Endothelial cell of umbilical vein (primary cell): ENCODE data around the gene SERPINB3. TPM values are rescaled to one million over a fixed set of nuclear protein-coding genes. Genes with fewer than 3 reads are reported as not detected.

ENCODE experiments used
- BruUV-seq: library from RNA; stranded (reverse); fragments of 400-500 nt; replicated peaks from 2 replicates; lab custom pipeline; 2021; lab: Mats Ljungman, UMichigan
- CTCF ChIA-PET: fragments of 300-600, 350-600 bp; sonication (Branson Sonifier 250); formaldehyde crosslinking; loops from one replicate; lab custom pipeline; 2021; ENCODE audit warnings: antibody characterized with exemption, inconsistent platforms; lab: Charles Lee
- POLR2A ChIA-PET: fragments of 300-600, 350-600 bp; sonication (Branson Sonifier 250); formaldehyde crosslinking; loops from one replicate; lab custom pipeline; 2021; ENCODE audit warnings: antibody characterized with exemption, inconsistent platforms; lab: Charles Lee
- DNase-seq: peaks from one replicate; pipeline ENCODE4 v3.0.0-alpha.2; 2011; ENCODE audit warnings: low read depth, low spot score
- FAIRE-seq: peaks from 2 replicates; lab custom pipeline; 2011; peaks lifted over from hg19 to GRCh38; lab: Jason Lieb, UNC
- H2AFZ ChIP-seq: 2 replicates; pipeline ENCODE4 v1.6.0; 2012; ENCODE audit warnings: low read depth, low read length, control low read depth, inconsistent platforms
- H3K27ac ChIP-seq: 2 replicates; pipeline ENCODE4 v1.5.1; 2011; ENCODE audit warnings: low read depth, mild to moderate bottlenecking, control low read depth, low read length, moderate library complexity; ENCODE audit not compliant: insufficient read depth
- H3K27me3 ChIP-seq, 2 experiments: 2 replicates each; pipeline versions ENCODE4 v1.6.0 to v1.6.1; 2011; ENCODE audit warnings: low read length in 2 of 2, mixed read lengths in 1 of 2; ENCODE audit not compliant: control insufficient read depth in 2 of 2, insufficient read depth in 2 of 2
- H3K36me3 ChIP-seq, 2 experiments: 2 replicates in 1 of 2; 3 replicates in 1 of 2; pipeline ENCODE4 v1.5.1; 2011; ENCODE audit warnings: low read length in 2 of 2, mild to moderate bottlenecking in 1 of 2, moderate library complexity in 1 of 2; ENCODE audit not compliant: control insufficient read depth in 2 of 2, insufficient read depth in 2 of 2; ENCODE audit errors: extremely low read depth in 1 of 2
- H3K4me1 ChIP-seq: 3 replicates; pipeline ENCODE4 v1.5.1; 2011; ENCODE audit warnings: mild to moderate bottlenecking, low read length; ENCODE audit not compliant: control insufficient read depth, insufficient read depth; ENCODE audit errors: extremely low read depth
- H3K4me2 ChIP-seq: 2 replicates; pipeline ENCODE4 v1.6.1; 2011; ENCODE audit warnings: low read length, control low read depth, mixed read lengths; ENCODE audit not compliant: insufficient read depth
- H3K4me3 ChIP-seq, 3 experiments: fragments of 200-600 bp in 1 of 3; sonication (generic), shearing (Covaris generic) in 1 of 3; replicated peaks in 1 of 3; 2 replicates each; pipeline ENCODE4 v1.5.1; 2011 to 2016; ENCODE audit warnings: control low read depth in 3 of 3, low read length in 3 of 3, mild to moderate bottlenecking in 2 of 3, inconsistent platforms in 1 of 3, low read depth in 1 of 3, moderate library complexity in 1 of 3; ENCODE audit not compliant: insufficient read depth in 1 of 3
- H3K79me2 ChIP-seq: 2 replicates; pipeline ENCODE4 v1.6.0; 2012; ENCODE audit warnings: low read length, inconsistent platforms; ENCODE audit not compliant: control insufficient read depth, insufficient read depth
- H3K9ac ChIP-seq: replicated peaks from 2 replicates; pipeline ENCODE3; 2011; ENCODE audit warnings: low read length, control low read depth; ENCODE audit not compliant: insufficient read depth; ENCODE audit errors: extremely low read depth
- H3K9me1 ChIP-seq: replicated peaks from 3 replicates; pipeline ENCODE4 v1.6.0; 2011; ENCODE audit warnings: mild to moderate bottlenecking, low read length; ENCODE audit not compliant: control insufficient read depth, insufficient read depth; ENCODE audit errors: extremely low read depth
- H3K9me3 ChIP-seq: replicated peaks from 2 replicates; pipeline ENCODE4 v1.5.1; 2012; ENCODE audit warnings: low read length, inconsistent platforms; ENCODE audit not compliant: control insufficient read depth, insufficient read depth
- H4K20me1 ChIP-seq: replicated peaks from 2 replicates; pipeline ENCODE3; 2011; ENCODE audit warnings: mild to moderate bottlenecking, low read length; ENCODE audit not compliant: control insufficient read depth, insufficient read depth; ENCODE audit errors: extremely low read depth
- EZH2 ChIP-seq: IDR thresholded peaks from 2 replicates; pipeline ENCODE4 v1.6.1; 2012; ENCODE audit warnings: borderline replicate concordance, low read depth, mild to moderate bottlenecking, moderate library complexity, low read length, inconsistent platforms; ENCODE audit not compliant: severe bottlenecking
- FOS ChIP-seq: IDR thresholded peaks from 2 replicates; pipeline ENCODE4 v1.6.1; 2011; ENCODE audit warnings: mild to moderate bottlenecking, low read length, moderate library complexity, borderline replicate concordance; ENCODE audit not compliant: insufficient read depth
- GATA2 ChIP-seq: IDR thresholded peaks from 2 replicates; pipeline ENCODE4 v1.7.0; 2011; ENCODE audit warnings: low read depth, mild to moderate bottlenecking, moderate library complexity, mixed read lengths, low read length; ENCODE audit not compliant: insufficient read length, insufficient read depth
- JUN ChIP-seq: IDR thresholded peaks from 2 replicates; pipeline ENCODE4 v1.6.1; 2011; ENCODE audit warnings: borderline replicate concordance, low read depth; ENCODE audit not compliant: insufficient read length, insufficient read depth
- MYC ChIP-seq: IDR thresholded peaks from one replicate; pipeline ENCODE4 v1.6.1; 2011; ENCODE audit warnings: mild to moderate bottlenecking, low read depth, low read length
- POLR2A ChIP-seq: IDR thresholded peaks from 2 replicates; pipeline ENCODE4 v1.6.1; 2012; ENCODE audit warnings: low read depth, mild to moderate bottlenecking, control low read depth, low read length
- POLR2AphosphoS5 ChIP-seq: IDR thresholded peaks from 2 replicates; pipeline ENCODE4 v1.6.1; 2012; ENCODE audit warnings: low read depth, mild to moderate bottlenecking, control low read depth, low read length, moderate library complexity; ENCODE audit not compliant: insufficient read depth
- dilution Hi-C: fragments of 300-500 bp; cut with MboI; formaldehyde crosslinking; loops from one replicate; pipeline ENCODE4 v1.15.0; 2019; ENCODE audit warnings: low sequenced_read_pairs; ENCODE audit not compliant: extremely low pct_ligation_motif_present
- intact Hi-C: fragments of 100-400 bp; cut with micrococcal nuclease; formaldehyde crosslinking; loops from one replicate; pipeline ENCODE4 v1.10.0; 2022
- polyA plus RNA-seq, 4 experiments: library from polyadenylated mRNA; depleted of rRNA in 3 of 4; stranded (reverse) in 3 of 4; unstranded in 1 of 4; fragments of >200 nt; gene quantifications; 2 replicates each; pipeline versions ENCODE4 v1.2.1 to v1.2.3, GENCODE V29; 2011 to 2012; ENCODE audit warnings: missing spikeins in 1 of 4
- total RNA-seq: library from RNA; stranded (reverse); gene quantifications from 2 replicates; pipeline ENCODE4 v1.2.3, GENCODE V29; 2021
- TF ChIP-seq, protein P1 (sequence below), 2 donors: IDR thresholded peaks; 1 replicate in 1 of 2; 2 replicates in 1 of 2; pipeline ENCODE4 v1.5.1; 2011; ENCODE audit warnings: low read length in 2 of 2, mild to moderate bottlenecking in 2 of 2, moderate library complexity in 2 of 2, control low read depth in 1 of 2, inconsistent platforms in 1 of 2, low read depth in 1 of 2; ENCODE audit not compliant: insufficient read depth in 1 of 2; ENCODE audit errors: extremely low read depth in 1 of 2
- TF ChIP-seq, protein P2 (sequence below): IDR thresholded peaks from 2 replicates; pipeline ENCODE4 v1.6.1; 2011; ENCODE audit not compliant: insufficient read depth, insufficient read length

SERPINB3 gene
- total and polyA plus RNA-seq, 2 donors (not counting 3 experiments of a cell fraction or from before 2014, with no cell fraction given), result not detected

DNA sequence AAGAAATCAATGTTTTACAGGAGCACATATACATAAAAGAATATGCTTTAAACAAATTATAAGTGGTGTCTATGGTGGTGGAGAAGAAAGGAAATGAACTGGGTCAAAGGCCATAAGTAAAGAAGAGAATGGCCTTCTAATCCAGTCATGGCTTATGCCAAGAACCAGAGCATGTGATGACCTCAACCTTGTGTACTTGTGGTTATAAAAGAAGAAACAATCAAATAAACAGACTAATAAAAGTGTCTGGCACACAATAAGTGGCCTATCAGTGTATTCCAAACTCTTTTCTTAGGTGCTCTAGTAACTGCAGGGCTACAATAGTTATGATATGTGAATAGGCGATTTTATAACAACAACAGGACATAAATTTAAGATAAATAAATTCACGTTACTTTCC is 43.7 kb upstream of the SERPINB3 start:
- H4K20me1 ChIP-seq, result no peaks in the 10 kb centered on the region
- H3K9ac ChIP-seq, result no peak overlapping the region
- no peak overlapping the region for H3K4me2 ChIP-seq
- no peak for TF ChIP-seq EZH2
- no peak for TF ChIP-seq JUN
- no peak for TF ChIP-seq FOS
- TF ChIP-seq, protein P1, sequence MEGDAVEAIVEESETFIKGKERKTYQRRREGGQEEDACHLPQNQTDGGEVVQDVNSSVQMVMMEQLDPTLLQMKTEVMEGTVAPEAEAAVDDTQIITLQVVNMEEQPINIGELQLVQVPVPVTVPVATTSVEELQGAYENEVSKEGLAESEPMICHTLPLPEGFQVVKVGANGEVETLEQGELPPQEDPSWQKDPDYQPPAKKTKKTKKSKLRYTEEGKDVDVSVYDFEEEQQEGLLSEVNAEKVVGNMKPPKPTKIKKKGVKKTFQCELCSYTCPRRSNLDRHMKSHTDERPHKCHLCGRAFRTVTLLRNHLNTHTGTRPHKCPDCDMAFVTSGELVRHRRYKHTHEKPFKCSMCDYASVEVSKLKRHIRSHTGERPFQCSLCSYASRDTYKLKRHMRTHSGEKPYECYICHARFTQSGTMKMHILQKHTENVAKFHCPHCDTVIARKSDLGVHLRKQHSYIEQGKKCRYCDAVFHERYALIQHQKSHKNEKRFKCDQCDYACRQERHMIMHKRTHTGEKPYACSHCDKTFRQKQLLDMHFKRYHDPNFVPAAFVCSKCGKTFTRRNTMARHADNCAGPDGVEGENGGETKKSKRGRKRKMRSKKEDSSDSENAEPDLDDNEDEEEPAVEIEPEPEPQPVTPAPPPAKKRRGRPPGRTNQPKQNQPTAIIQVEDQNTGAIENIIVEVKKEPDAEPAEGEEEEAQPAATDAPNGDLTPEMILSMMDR (IDR thresholded peaks at IDR 0.05; ENCODE audit: extremely low read depth in 1 of 2, insufficient read depth in 1 of 2, low read depth in 1 of 2, low read length in 2 of 2), result no peak
- POLR2A ChIA-PET, result no interaction called here
- dilution Hi-C loops (no loop called here), intact Hi-C loops (no loop called here)
- no peaks in the 10 kb centered on the region for H3K27me3 ChIP-seq
- DNase-seq (no peak), FAIRE-seq (no peak)
- H3K9me1 ChIP-seq, result no peaks in the 10 kb centered on the region
- H3K9me3 ChIP-seq, result no peaks in the 10 kb centered on the region
- no peak overlapping the region for H3K4me3 ChIP-seq
- no TSS peak for BruUV-seq
- CTCF ChIA-PET, result no interaction called here
- no peak overlapping the region for H2AFZ ChIP-seq
- no peak overlapping the region for H3K27ac ChIP-seq
- H3K36me3 ChIP-seq, result no peaks in the 10 kb centered on the region
- H3K4me1 ChIP-seq, result no peaks in the 10 kb centered on the region
- H3K79me2 ChIP-seq, result no peaks in the 10 kb centered on the region

DNA sequence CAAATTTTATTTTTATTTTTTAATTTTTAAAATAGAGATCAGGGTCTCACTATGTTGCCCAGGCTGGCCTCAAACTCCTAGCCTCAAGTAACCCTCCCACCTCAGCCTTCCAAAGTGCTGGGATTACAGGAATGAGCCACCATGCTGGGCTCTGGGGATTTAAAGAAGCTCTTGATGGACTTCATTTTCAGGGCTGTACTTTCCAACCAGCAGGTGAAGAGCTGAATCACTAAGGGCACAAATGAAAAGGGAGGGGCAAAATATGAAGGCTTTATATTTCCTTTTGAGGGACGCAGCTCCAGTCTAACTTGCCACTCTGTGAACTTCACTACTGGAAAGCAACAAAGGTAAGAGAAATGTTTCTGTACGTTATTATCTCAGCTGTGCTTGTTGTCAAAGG is 41.0 kb upstream of the SERPINB3 start, which contains the start of gene SERPINB11:
Gene SERPINB11, plus strand, starts transcription at position 301 of the 400 bp plus-strand sequence. CDS start 7,234 bp downstream, outside the sequence.
- CTCF ChIA-PET, result interaction anchor here (0.8 to 1.3 kb wide), 3 partner anchors 11 to 125 kb away, joined by 3 to 4 read pairs (median 3); no protein-coding TSS in a partner anchor

More for the DNA sequence above, 41.0 kb upstream of the SERPINB3 start, which contains the start of gene SERPINB11:
- H4K20me1 ChIP-seq, result no peaks in the 10 kb centered on the region
- H2AFZ ChIP-seq, result no peak within 1 kb of the TSS
- H3K4me3 ChIP-seq, result no peak within 1 kb of the TSS
- H3K4me1 ChIP-seq, result no peaks in the 10 kb centered on the region
- no TSS peak for BruUV-seq
- H3K27me3 ChIP-seq, result no peaks in the 10 kb centered on the region
- H3K27ac ChIP-seq, result no peak within 1 kb of the TSS
- TF ChIP-seq JUN (no peak), GATA2 (no peak), FOS (no peak), EZH2 (no peak), MYC (no peak), POLR2A (no peak), POLR2AphosphoS5 (no peak)
- TF ChIP-seq, protein P2, sequence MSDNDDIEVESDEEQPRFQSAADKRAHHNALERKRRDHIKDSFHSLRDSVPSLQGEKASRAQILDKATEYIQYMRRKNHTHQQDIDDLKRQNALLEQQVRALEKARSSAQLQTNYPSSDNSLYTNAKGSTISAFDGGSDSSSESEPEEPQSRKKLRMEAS, result no peak
- TF ChIP-seq, protein P1 (IDR thresholded peaks at IDR 0.05; ENCODE audit: extremely low read depth in 1 of 2, insufficient read depth in 1 of 2, low read depth in 1 of 2, low read length in 2 of 2), result no peak
- H3K4me2 ChIP-seq, result no peak within 1 kb of the TSS
- H3K36me3 ChIP-seq, result no peaks in the 10 kb centered on the region
- POLR2A ChIA-PET, result no interaction called here
- no peaks in the 10 kb centered on the region for H3K79me2 ChIP-seq
- intact Hi-C loops, result no loop called here
- no peaks in the 10 kb centered on the region for H3K9me3 ChIP-seq
- no peak within 1 kb of the TSS for H3K9ac ChIP-seq
- DNase-seq, result no peak
- no peaks in the 10 kb centered on the region for H3K9me1 ChIP-seq
- dilution Hi-C loops, result no loop called here
- FAIRE-seq, result no peak
